T-helper 1 cell treated with Interleukin-12 subunit alpha and Interleukin-12 subunit beta and Interleukin-4 antibody, amounts not matched to agents 30 μg/mL and 1 μg/mL, for 36 hours (primary cell): Measurements from ENCODE around the gene BRWD1.

Experiments
- H3K27ac Mint-ChIP-seq: one replicate; pipeline ENCODE4 v1.8.0; 2021; ENCODE audit warnings: mild to moderate bottlenecking, mixed read lengths
- H3K27me3 Mint-ChIP-seq: one replicate; pipeline ENCODE4 v1.8.0; 2021; ENCODE audit warnings: low read depth, mixed read lengths
- H3K36me3 Mint-ChIP-seq: one replicate; pipeline ENCODE4 v1.8.0; 2021; ENCODE audit warnings: low read depth, mixed read lengths
- H3K4me1 Mint-ChIP-seq: one replicate; pipeline ENCODE4 v1.8.0; 2021; ENCODE audit warnings: low read depth, mixed read lengths
- H3K4me3 Mint-ChIP-seq: one replicate; pipeline ENCODE4 v1.8.0; 2021; ENCODE audit warnings: mild to moderate bottlenecking, moderate library complexity, mixed read lengths
- H3K9me3 Mint-ChIP-seq: one replicate; pipeline ENCODE4 v1.8.0; 2021; ENCODE audit warnings: mixed read lengths

BRWD1 gene

GRCh38 chr21:39185157-39185556, 128.3 kb downstream of the BRWD1 start:
- Mint-ChIP-seq H3K27ac (no peak overlapping the region), H3K36me3 (peaks cover 11% of the 10 kb centered on the region), H3K9me3 (no peaks in the 10 kb centered on the region), H3K27me3 (no peaks in the 10 kb centered on the region), H3K4me3 (peak overlapping the region; percentile 72), H3K4me1 (peaks cover 35% of the 10 kb centered on the region)

DNA sequence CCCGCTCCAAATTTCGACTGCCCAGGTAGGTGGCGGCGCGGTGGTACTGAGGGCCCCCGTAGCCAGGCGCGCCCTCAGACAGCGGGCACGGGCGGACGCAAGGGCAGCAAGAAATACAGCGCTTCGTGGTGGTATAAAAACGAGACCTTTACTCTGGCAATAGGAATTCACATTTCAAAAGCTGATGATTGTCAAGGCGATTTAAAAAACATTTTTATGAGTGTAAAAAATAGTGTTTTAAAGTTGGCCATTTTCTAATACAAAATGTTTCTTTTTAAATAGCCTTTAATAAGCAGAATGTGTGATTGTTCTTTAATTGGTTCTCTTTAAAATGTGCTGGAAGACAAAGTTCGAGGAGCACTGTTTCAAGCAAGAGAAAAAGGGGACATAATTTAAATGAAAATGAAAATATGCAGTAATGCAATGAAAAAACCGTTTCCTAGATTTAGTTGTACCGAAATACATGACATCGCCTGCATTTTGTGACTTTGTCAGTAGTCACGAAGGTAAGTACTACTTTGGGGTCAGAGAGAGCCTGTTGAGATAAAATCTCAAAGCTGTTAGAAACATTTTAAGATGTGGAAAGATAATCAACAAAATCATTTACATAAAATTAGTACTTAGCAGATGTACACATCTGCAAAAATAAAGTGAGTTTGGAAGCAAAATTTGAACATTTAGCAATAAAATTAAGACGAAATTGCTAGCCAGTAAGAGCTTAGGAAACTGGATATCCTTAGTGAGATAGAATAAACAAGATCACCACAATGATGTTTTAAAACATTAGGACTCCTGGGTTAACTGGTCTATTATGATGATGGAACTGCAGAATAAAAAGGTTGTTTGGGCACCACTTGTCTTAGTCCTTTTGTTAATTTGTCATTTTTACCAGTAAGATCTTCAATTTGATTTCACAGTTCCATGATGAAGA, 129.1 kb downstream of the BRWD1 start:
- Mint-ChIP-seq H3K4me1 (peaks cover 40% of the 10 kb centered on the region), H3K27ac (peak overlapping the region; percentile 97), H3K9me3 (no peaks in the 10 kb centered on the region), H3K27me3 (no peaks in the 10 kb centered on the region), H3K36me3 (peaks cover 15% of the 10 kb centered on the region), H3K4me3 (peak overlapping the region; percentile 98)

DNA sequence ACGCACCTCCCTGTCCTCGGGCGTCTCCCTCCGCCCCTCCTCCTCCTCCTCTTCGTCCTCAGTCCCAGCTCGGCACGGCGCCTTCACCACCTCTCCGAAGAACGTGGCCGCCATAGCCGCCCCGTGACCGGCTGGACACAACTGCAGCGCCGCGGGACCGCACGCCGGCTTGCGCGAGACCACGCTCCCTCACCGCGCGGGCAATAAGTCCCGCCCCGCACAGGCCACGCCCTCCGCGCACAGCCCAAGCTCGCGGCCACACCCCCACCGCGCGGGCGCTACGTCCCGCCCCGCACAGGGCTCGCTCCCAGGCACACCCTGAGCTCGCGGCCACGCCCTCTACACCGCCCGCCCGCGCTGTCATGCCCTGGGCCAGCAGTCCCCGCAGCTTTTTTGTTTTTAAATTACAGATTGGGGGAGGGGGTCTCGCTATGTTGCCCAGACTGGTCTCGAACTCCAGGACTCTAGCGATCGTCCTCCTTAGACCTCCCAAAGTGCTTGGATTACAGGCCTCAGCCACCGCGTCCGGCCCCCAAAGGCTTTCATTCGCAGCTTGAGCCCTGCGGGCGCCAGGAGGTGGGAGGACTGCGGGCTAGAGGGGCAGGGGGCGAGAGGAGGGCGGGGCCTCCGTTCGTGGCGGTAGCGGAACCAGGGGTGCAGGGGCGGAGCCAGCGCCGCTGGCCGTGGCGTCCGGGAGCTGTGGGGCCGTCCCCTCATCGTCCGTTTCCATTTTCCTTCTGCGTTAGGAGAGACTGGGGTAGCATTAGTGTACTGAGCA, 130.0 kb downstream of the BRWD1 start, which contains the start of gene PSMG1:
PSMG1 (minus strand) TSS at position 180 of the 778 bp plus-strand sequence; CDS start at position 114, 66 bp downstream.
- peaks cover 20% of the 10 kb centered on the region for H3K36me3 Mint-ChIP-seq
- H3K27ac Mint-ChIP-seq: peak within 1 kb of the TSS; percentile 97
- peaks cover 42% of the 10 kb centered on the region for H3K4me1 Mint-ChIP-seq

DNA sequence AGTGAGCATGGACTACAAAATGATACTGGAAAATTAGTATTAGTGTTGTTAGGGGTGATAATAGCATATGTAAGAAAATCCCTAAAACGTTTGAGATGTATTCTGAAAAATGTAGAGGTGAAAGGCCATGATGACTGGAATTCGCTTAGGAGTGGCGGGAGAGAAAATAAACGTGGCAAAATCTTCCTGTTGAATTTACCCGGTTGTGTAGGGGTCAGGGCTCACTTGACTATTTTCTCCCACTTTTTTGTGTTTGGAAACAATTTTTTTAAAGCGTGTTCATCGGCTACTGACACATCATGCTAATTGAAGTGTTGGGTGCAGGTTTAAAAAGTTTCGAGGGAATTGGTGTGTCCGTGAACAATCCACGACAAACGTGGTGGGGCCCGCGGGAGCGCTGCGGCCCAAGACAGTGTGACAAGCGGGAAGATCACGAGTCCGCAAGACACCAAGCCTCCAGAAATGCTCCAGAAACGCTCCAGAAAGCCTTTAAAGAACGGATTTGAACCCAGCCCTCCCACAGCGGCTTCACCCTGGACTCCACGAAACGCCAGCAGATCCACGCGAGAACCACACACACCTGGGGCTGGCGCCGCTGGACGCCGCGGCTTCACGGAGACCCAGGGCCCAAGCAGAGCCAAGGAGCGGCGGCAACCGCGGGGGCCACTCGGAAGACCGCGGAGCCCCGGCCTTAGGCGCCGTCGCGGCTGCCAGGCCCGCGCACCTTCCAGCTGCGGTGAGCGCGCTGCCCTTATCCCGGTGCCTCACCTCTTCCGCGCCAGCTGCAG, 130.8 kb downstream of the BRWD1 start:
- H3K27ac Mint-ChIP-seq: peak overlapping the region; percentile 97
- H3K4me1 Mint-ChIP-seq: peaks cover 43% of the 10 kb centered on the region
- H3K9me3 Mint-ChIP-seq: no peaks in the 10 kb centered on the region
- peaks cover 25% of the 10 kb centered on the region for H3K36me3 Mint-ChIP-seq
- H3K27me3 Mint-ChIP-seq: no peaks in the 10 kb centered on the region
- peak overlapping the region; percentile 98 for H3K4me3 Mint-ChIP-seq

More for the DNA sequence above, 130.0 kb downstream of the BRWD1 start, which contains the start of gene PSMG1:
- Mint-ChIP-seq H3K4me3 (peak within 1 kb of the TSS; percentile 98), H3K9me3 (no peaks in the 10 kb centered on the region), H3K27me3 (no peaks in the 10 kb centered on the region)

DNA sequence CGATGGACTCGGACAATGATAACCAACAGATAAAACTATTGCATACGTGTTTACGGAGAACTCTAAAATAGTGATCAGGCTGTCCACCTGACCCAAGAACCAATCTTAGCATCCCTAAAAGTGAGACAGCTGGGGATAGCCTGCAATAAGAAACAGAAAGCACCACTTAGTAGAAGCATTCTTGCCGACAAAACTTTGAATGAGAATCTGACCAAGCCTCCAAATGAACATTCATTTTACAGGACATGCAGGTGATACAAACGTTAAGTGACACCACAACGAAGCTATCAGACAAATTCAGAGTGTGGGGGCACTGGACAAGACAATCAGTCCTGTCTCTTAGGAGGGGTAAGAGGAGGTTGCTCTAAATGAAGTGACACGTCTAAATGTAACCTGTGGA, 131.4 kb downstream of the BRWD1 start:
- Mint-ChIP-seq H3K27me3 (no peaks in the 10 kb centered on the region), H3K27ac (peak overlapping the region; percentile 95), H3K4me3 (peak overlapping the region; percentile 98), H3K4me1 (peaks cover 43% of the 10 kb centered on the region), H3K9me3 (no peaks in the 10 kb centered on the region), H3K36me3 (peaks cover 25% of the 10 kb centered on the region)

- Mint-ChIP-seq H3K27ac (peak overlapping the region; percentile 27), H3K4me3 (peak overlapping the region; percentile 98), H3K4me1 (peaks cover 43% of the 10 kb centered on the region), H3K36me3 (peaks cover 26% of the 10 kb centered on the region), H3K27me3 (no peaks in the 10 kb centered on the region), H3K9me3 (no peaks in the 10 kb centered on the region)
Measured at GRCh38 chr21:39181205-39181818, 132.1 kb downstream of the BRWD1 start.

DNA sequence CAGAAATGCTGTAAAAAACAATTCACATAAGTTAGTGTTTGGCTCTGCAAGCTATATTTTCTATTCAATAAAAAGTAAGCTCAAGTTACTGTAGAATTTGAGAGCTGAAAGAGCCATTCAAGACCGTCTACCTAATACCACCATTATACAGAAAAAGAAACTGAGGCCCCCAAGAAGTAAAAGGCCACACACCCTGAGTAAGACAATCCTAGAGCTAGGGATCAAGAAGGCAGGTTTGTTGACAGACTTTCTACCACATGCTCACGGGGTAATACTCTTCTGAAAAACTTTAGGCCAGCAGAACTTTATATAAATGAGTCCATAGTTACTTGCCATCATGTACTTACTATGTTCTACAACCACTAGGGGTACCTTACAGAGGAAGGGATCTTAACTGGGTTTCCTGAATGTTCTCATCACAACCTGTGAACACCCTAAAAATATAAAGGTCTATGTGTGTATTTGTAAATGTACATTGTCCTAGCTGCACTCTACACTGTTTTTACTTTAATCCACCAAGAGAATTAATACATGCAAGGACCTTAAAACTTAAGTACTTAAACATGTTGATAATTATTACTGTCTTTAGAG, 132.9 kb downstream of the BRWD1 start:
- peaks cover 33% of the 10 kb centered on the region for H3K36me3 Mint-ChIP-seq
- H3K27me3 Mint-ChIP-seq: no peaks in the 10 kb centered on the region
- H3K4me3 Mint-ChIP-seq: no peak overlapping the region
- H3K9me3 Mint-ChIP-seq: no peaks in the 10 kb centered on the region
- H3K27ac Mint-ChIP-seq: peak overlapping the region; percentile 14
- peaks cover 45% of the 10 kb centered on the region for H3K4me1 Mint-ChIP-seq

GRCh38 chr21:39178421-39178820, 135.0 kb downstream of the BRWD1 start:
- no peaks in the 10 kb centered on the region for H3K27me3 Mint-ChIP-seq
- H3K27ac Mint-ChIP-seq: no peak overlapping the region
- no peaks in the 10 kb centered on the region for H3K9me3 Mint-ChIP-seq
- H3K4me1 Mint-ChIP-seq: peaks cover 36% of the 10 kb centered on the region
- peaks cover 40% of the 10 kb centered on the region for H3K36me3 Mint-ChIP-seq
- H3K4me3 Mint-ChIP-seq: no peak overlapping the region

- no peaks in the 10 kb centered on the region for H3K27me3 Mint-ChIP-seq
Measured at GRCh38 chr21:39176271-39176709, 137.1 kb downstream of the BRWD1 start.

DNA sequence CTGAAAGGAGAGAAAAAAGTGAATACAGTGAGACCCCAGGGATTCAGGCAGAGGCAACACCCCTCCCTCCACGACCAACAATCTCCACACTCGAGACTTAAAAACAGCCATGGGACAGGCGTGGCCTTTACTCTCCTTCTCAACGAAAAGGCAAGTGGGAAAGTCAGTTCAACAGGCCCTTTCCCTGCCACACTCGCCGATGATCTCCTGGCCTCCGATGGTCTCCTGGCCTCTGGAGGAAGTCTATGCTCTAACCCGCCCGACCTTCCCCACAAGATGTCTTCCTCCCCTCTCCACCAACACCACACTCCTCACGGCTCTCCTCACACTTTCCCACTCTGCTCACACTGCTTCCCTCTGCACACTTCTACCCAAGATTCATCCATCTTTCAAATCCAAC, 137.8 kb downstream of the BRWD1 start:
- Mint-ChIP-seq H3K36me3 (peaks cover 50% of the 10 kb centered on the region), H3K4me3 (no peak overlapping the region), H3K9me3 (no peaks in the 10 kb centered on the region), H3K4me1 (peaks cover 19% of the 10 kb centered on the region), H3K27ac (no peak overlapping the region), H3K27me3 (no peaks in the 10 kb centered on the region)

More at GRCh38 chr21:39176271-39176709, 137.1 kb downstream of the BRWD1 start:
- no peak overlapping the region for H3K4me3 Mint-ChIP-seq
- H3K27ac Mint-ChIP-seq: no peak overlapping the region
- H3K9me3 Mint-ChIP-seq: no peaks in the 10 kb centered on the region
- peaks cover 48% of the 10 kb centered on the region for H3K36me3 Mint-ChIP-seq
- H3K4me1 Mint-ChIP-seq: peaks cover 22% of the 10 kb centered on the region

GRCh38 chr21:39175154-39175553, 138.3 kb downstream of the BRWD1 start:
- no peak overlapping the region for H3K4me3 Mint-ChIP-seq
- no peaks in the 10 kb centered on the region for H3K27me3 Mint-ChIP-seq
- H3K4me1 Mint-ChIP-seq: peaks cover 14% of the 10 kb centered on the region
- H3K9me3 Mint-ChIP-seq: no peaks in the 10 kb centered on the region
- H3K36me3 Mint-ChIP-seq: peaks cover 50% of the 10 kb centered on the region
- no peak overlapping the region for H3K27ac Mint-ChIP-seq

DNA sequence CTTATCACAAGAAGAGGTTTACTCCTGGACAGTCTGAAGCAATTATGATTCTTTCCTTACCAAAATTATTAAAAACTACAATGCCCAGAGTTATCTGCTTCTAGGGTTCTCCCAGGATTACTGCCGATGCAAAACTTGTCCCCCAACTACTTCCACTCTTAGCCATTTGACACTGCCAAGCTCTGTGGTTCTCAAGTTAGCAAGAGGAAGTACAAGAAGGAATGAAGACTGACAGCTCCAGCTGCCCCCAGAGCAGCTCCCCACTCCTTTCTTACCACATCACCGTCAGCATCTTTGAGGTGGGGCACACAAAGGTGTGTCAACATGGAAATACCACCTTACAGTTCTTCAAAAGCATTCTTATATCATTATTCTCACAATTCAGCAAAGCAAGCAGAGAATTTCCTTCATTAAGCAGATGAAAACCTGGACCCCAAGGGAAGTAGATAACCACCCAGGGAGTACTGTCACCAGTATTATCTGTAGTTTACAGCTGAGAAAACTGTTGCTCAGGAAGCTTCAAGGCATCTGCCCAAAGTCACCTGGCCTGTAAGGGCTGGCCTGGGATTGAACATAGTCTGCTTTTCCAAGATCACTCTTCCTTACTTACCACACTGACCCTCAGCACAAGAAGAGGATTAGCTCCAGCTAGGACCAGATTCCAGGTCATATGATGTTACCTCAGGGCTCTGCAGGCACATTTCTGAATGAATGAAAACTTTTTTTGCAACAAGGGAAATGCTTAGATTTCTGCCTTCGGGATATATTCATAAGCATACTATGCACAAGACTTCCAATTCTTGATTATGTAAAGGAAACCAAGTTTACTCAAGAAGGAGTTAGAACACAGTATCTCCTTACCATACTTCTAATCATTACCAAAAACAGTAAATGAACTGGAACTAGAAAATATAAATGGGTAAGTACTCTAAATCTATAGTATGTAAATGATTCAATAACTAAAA, 139.4 kb downstream of the BRWD1 start:
- Mint-ChIP-seq H3K4me3 (no peak overlapping the region), H3K36me3 (peaks cover 46% of the 10 kb centered on the region), H3K27ac (no peak overlapping the region)

More for the DNA sequence above, 139.4 kb downstream of the BRWD1 start:
- H3K4me1 Mint-ChIP-seq: peaks cover 7% of the 10 kb centered on the region
- H3K9me3 Mint-ChIP-seq: no peaks in the 10 kb centered on the region
- H3K27me3 Mint-ChIP-seq: no peaks in the 10 kb centered on the region
